GM20431 (cell line): ENCODE results near the gene GFPT1.
"Not testable (repeated sequence)": the region's sequence is repeated elsewhere in the genome, so short reads cannot be mapped to it uniquely, and the experiment has no call there.

Experiments used
- in situ Hi-C: fragments of 300-500 bp; cut with MseI, MboI; formaldehyde crosslinking; loops from one replicate; pipeline ENCODE4 v1.15.0; 2020; ENCODE audit warnings: low sequenced_read_pairs; ENCODE audit not compliant: unreplicated experiment

Gene GFPT1

DNA sequence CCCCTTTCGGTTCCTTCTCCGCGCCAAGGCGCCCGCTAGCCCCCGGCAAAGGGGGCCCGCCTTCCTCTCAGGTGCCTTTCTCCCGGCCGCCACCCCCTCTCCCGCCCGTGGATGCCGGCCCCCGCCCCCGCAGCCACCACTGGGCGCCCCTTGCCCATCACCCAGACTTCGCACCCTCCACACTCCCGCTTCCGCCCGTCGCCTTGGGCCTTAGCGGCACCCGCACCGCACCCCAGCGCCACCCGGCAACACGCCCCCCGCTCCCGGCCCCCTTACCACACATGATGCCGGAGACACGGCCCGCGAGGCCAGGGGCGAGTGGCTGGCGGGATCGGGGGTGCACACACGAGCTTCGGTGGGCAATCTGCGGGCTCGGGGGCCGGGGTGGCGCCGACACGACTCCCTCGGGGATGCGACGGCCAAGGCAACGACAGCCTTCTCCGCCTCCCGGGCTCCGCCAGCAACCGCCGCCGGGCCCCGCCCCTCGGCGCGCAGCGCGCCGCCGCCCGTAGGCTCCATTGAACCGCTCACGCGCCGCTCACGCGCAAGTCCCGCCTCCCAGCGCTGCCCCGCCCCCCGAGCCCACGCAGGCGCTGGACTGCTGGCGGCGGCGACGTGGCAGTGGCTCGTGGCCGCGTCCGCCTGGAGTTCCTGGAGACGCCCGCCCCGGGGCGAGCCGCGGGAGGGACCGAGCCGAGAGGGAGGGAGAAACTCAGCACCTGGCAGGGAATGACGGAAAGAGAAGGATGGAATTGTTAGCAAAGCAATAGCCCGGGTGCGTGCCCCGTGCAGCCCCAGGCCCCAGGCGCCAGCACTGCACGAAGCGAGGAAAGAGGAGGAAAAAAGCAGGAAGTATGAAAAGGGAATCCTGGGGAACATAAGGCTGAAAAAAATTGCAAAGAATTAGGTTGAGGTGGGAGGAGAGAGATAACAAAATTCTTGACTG is at the start of gene GFPT1:
GFPT1 (minus strand) TSS at position 439 of the 946 bp plus-strand sequence; CDS start at position 283, 156 bp downstream.
- in situ Hi-C loops: no loop called here

GRCh38 chr2:69436596-69436937 is 49.5 kb upstream of the GFPT1 start:
- in situ Hi-C loops: no loop called here

GRCh38 chr2:69434753-69435152 is 47.7 kb upstream of the GFPT1 start:
- in situ Hi-C loops: no loop called here

DNA sequence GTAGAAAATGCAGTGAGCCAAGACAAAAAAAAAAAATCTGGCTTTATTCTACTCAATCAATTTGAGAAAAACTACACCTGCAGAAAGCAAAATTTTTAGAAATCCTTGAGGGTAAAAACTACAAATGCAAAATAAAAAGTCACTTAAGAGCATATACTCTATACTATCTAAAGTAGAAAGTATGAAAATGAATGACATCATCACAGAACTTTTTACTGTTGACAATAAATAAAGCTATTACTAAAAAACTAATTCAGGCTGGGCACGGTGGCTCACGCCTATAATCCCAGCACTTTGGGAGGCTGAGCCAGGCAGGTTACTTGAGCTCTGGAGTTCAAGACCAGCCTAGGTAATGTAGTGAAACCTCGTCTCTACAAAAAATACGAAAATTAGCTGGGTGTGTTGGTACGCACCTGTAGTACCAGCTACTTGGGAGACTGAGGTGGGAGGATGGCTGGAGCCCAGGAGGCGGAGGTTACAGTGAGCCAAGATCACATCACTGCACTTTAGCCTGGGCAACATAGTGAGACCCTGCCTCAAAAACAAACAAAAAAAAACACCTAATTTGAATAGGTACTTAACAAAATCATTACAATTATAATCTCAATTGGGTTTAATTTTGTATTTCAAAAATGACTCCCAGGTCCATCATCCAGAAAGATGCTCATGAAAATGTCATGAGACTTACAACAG is 42.6 kb upstream of the GFPT1 start:
- in situ Hi-C loops: no loop called here

DNA sequence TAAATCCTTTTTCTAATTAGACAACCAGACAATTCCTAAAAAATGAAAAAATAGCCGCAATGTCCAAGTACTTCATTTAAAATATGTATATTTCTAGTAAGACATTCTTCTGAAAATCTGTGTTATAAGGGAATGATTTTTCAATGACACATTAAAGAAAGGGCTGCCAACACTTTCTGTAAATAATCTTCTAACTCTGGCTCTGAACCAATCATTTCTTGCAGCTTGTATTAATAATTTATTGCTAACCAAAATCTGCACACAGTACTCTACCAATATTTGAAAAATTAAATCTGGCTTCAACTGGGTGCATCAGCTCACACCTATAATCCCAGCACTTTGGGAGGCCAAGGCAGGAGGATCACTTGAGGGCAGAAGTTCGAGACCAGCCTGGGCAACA is 42.0 kb upstream of the GFPT1 start:
- in situ Hi-C loops: no loop called here

DNA sequence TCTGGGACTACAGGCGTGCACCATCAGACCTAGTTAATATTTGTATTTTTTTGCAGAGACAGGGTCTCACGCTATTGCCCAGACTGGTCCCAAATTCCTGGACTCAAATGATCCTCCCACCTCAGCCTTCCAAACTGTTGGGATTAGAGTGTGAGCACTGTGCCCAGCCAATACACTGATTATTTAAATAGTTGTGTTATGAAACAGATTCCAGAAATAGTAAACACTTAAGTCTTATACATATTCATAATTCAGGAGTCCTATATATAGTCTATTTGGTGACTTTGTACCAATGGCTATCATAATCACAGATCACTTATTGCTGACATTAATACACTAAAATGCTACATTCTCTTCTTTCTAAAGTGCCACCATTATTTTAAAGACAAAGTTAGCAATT is 37.4 kb upstream of the GFPT1 start:
- in situ Hi-C loops: no loop called here

DNA sequence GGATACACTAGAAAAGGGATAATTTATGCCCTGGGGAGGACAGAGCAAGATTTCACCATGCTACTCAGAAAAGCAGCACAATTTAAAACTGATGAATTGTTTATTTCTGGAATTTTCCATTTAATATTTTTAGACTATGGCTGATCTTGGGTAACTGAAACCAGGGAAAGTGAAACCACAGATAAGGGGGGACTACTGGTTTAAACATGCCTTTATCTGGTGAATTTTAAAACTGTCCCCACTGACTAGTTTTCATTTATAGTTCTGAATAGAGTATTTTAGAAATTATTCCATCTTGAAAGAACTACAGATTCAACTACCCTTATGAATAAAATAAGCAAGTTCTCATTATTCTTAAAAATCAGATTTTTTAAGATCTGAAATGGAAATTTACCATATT is 35.2 kb upstream of the GFPT1 start:
- in situ Hi-C loops: no loop called here

GRCh38 chr2:69419111-69419510 is 32.1 kb upstream of the GFPT1 start:
- in situ Hi-C loops: not testable (repeated sequence)

- in situ Hi-C loops: no loop called here
Observed at GRCh38 chr2:69416147-69416546, 29.1 kb upstream of the GFPT1 start.

DNA sequence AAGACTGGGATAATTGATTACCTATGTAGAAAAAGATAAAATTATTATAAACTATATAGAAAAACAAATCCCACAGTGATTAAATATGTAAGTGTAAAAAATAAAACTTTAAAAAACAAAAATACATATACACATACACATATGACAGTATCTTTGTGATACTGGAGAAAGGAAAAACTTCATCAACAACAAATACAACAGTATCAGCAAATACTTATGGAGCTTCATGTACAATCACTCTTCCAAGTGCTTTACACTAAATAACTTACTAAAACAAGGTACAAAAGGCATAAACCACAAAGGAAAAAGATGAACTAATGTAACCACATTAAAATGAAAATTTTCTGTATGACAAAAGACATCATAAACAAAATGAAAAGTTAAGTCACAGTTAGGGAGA is 24.1 kb upstream of the GFPT1 start:
- in situ Hi-C loops: no loop called here

DNA sequence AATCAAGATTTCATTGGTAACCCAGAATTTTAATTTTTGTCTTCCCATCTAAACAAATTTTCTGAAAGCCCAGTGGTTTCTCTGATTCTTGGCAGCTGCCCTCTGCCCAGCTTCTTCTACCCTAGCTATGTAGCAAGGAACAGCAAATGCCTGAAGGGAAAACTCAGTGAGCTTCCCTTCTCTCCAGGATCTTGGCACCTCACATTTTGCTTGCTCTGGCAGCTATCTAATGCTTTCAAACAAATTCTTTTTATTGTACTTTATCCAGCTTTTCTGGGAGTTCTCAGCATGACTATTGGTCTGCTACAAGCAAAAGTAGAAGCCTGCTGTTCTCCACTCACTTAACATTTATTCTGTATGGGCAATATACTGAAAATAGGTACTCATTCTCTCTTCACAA is 18.3 kb upstream of the GFPT1 start:
- in situ Hi-C loops: no loop called here

DNA sequence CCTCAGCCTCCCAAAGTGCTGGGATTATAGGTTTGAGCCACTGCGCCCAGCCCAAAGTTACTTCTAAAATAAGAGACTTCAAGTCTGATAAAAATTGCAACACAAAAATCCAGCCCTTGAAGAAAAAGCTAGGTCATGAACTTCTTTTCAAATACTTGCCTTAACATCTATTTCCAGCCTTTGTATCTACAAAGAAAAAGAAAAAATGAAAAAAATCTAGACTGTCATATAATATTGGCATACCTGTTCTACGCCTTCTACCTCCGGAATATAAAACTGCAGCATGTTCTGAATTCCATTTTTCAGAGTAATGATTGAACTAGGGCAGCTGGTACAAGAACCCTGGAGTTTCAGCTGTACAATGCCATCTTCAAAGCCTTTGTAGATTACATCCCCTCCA is 13.1 kb upstream of the GFPT1 start:
- in situ Hi-C loops: no loop called here

GRCh38 chr2:69397234-69397633 is 10.2 kb upstream of the GFPT1 start:
- in situ Hi-C loops: no loop called here

- in situ Hi-C loops: no loop called here
Observed at GRCh38 chr2:69395866-69396265, 8.8 kb upstream of the GFPT1 start.

DNA sequence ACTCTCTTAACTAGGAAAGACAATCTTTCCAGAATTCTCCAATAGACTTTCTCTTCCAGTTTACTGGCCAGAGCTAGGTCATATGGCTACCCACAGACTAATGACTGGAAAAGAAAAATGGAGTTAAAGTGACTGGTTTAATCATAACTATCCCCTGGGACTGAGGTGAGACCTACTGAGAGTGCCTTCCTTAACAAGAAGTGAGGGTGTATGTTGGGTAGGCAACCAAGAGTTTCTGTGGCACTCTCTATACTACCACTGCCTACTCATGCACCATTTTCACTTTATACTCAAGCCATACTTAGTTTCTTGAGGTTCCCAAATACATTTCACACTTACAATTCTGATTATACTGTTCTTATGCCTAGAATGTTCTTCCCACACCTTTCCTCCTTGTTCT is 6.9 kb upstream of the GFPT1 start:
- in situ Hi-C loops: no loop called here

- in situ Hi-C loops: no loop called here
Observed at GRCh38 chr2:69390471-69390870, 3.4 kb upstream of the GFPT1 start.

- in situ Hi-C loops: no loop called here
Observed at GRCh38 chr2:69390001-69390400, 3.0 kb upstream of the GFPT1 start.

DNA sequence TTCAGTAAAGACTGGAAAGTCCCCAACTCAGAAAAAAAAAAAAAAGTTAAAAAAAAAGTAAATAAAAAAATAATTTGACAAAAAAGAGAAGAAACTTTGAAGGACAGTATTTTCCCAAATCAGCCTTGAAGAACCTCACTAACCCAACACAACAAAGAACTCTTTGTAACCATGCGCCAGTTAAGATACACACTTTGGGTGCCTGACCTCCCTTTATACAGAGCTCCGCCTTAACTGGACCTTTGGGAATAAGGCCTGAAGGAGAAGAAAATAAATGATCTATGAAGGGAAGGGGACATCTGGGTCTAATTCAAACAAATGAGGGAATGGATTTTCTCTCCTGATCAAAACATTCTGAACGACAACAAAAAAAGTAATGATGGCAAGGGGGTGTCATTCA is 2.2 kb upstream of the GFPT1 start:
- in situ Hi-C loops: no loop called here

GRCh38 chr2:69387770-69388481 is 899 bp upstream of the GFPT1 start:
- in situ Hi-C loops: no loop called here

DNA sequence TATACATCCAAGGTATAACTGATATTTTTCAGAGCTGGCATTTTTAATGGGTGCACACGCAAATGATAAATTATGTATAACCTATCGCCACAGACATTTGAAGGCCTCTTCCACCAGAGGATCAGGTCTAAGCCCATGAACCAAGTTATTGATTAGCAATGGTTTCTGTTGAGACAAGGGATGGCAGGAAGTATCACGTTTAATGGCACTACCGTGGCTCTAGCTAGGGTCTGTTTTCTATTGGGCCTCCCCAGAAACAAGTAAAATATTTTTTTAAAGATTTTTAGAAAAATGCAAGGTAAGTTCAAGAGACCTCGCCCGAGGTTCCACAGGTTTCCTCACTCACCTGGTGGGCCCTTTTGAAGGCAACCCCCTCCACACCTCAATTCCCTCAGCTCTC is 667 bp downstream of the GFPT1 start:
- in situ Hi-C loops: no loop called here
